Body of pancreas (tissue), 4 donors: ENCODE data around the gene HELQ.

Experiments used
- CTCF ChIP-seq, 7 experiments: fragments of 450-650 bp in 4 of 7; fragments of 200-600 bp in 3 of 7; sonication (generic) in 3 of 7; IDR thresholded peaks; one replicate each; pipeline ENCODE4 v1.5.1; 2016 to 2019; ENCODE audit warnings: antibody characterized with exemption in 7 of 7
- POLR2A ChIP-seq, 3 donors: fragments of 450-650 bp; IDR thresholded peaks; one replicate each; pipeline ENCODE4 v1.6.1; 2016; ENCODE audit warnings: antibody characterized with exemption in 3 of 3, mild to moderate bottlenecking in 2 of 3

- no peak for TF ChIP-seq POLR2A (IDR thresholded peaks at IDR 0.05)
- no peak for TF ChIP-seq CTCF (IDR thresholded peaks at IDR 0.05)
These were observed 65.7 kb downstream of the HELQ start for GRCh38 chr4:83389756-83390505.
